ENCODE measurements around the gene CCL22.

Gene CCL22

DNA sequence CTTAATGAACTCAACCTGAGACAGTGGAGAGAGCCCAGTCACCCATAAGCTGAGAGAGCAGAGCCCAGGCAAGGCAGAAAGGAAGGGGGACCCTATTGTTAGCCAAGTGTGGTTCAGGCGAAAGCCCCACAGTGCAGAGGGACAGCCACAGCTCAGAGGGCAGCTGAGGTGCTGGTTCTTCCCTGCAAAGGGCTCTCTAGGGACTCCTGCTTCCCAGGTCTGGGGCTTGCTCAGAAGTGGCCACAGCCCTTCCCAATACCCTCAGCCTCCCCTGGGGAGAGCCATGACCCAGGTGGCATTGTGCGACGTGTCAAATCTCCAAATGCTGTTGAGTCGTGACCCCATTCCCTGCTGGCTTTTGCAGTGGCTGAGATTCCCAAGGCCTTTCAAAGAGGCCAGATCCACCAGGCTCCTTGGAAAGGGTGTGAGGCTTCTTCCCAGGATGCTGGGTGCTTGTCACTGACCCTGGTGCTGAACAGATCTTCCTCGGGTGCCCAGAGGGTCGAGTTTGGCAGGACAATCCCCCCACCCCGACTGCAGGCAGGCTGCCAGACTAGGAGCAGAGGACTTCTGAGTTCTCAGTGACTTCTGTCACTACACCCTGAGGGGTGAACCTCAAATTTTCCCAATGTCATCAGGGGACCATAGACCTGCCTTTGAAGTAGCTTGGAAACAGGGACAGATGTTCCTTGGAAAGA lies 43.5 kb downstream of the CCL22 start:
- no peaks in the 10 kb centered on the region for H3K36me3 Mint-ChIP-seq (ENCODE audit: low read depth)
- no peaks in the 10 kb centered on the region for H3K9me3 Mint-ChIP-seq
- H3K4me3 Mint-ChIP-seq, result no peak overlapping the region
- no peaks in the 10 kb centered on the region for H3K4me1 Mint-ChIP-seq
- H3K27ac Mint-ChIP-seq, result no peak overlapping the region
- TF ChIP-seq, protein P1, sequence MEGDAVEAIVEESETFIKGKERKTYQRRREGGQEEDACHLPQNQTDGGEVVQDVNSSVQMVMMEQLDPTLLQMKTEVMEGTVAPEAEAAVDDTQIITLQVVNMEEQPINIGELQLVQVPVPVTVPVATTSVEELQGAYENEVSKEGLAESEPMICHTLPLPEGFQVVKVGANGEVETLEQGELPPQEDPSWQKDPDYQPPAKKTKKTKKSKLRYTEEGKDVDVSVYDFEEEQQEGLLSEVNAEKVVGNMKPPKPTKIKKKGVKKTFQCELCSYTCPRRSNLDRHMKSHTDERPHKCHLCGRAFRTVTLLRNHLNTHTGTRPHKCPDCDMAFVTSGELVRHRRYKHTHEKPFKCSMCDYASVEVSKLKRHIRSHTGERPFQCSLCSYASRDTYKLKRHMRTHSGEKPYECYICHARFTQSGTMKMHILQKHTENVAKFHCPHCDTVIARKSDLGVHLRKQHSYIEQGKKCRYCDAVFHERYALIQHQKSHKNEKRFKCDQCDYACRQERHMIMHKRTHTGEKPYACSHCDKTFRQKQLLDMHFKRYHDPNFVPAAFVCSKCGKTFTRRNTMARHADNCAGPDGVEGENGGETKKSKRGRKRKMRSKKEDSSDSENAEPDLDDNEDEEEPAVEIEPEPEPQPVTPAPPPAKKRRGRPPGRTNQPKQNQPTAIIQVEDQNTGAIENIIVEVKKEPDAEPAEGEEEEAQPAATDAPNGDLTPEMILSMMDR (IDR thresholded peaks at IDR 0.05; ENCODE audit: unreplicated experiment in 3 of 3), result no peak
- peaks cover 16% of the 10 kb centered on the region for H3K27me3 Mint-ChIP-seq (ENCODE audit: low read depth)

DNA sequence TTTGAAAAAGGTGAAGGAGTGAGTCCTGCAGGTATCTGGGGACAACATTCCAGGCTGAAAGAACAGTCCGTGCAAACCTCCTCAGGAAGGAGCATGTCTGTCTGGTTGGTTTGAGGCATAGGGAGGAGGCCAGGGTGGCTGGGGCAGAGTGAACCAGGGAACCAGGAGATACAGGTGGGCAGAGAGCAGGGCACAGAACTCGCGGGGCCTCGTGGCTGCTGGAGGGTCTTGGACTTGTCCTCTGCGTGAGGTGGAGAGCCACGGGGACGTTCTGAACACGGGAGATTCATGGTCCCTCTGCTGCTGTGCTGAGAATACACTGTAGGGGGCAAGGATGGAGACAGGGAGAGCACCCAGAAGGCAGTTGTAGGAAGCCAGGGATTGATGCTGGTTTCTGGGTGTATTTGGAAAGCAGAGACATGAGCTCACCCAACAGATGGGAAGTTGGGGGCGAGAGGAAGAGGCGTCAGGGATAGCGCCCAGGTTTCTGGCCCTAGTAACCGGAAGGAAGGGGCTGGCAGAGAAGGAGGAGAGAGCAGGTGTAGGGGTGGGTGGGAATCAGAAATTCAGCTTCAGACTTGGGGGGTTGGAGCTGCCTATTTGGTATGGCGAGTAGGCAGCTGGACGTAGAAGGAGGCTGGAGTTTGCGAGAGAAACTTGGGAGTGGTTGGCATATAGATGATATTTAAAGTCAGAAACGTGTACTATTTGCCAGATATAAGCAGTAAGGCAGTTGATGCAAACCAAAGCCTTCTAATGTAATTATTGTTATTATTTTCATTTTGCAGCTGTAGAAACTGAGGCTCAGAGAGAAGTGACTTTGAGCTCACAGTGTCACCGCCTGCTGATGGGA lies 45.6 kb downstream of the CCL22 start, which contains the start of gene CCL17:
Gene CCL17, plus strand, starts transcription at position 803 of the 853 bp plus-strand sequence. CDS start 9,166 bp downstream, outside the sequence.
- TF ChIP-seq, protein P1 (IDR thresholded peaks at IDR 0.05; ENCODE audit: unreplicated experiment in 3 of 3), result no peak
- peaks cover 9% of the 10 kb centered on the region for H3K27me3 Mint-ChIP-seq (ENCODE audit: low read depth)
- no peak within 1 kb of the TSS for H3K4me3 Mint-ChIP-seq
- no peaks in the 10 kb centered on the region for H3K36me3 Mint-ChIP-seq (ENCODE audit: low read depth)
- H3K9me3 Mint-ChIP-seq, result no peaks in the 10 kb centered on the region
- H3K4me1 Mint-ChIP-seq, result peaks cover 5% of the 10 kb centered on the region
- no peak within 1 kb of the TSS for H3K27ac Mint-ChIP-seq

DNA sequence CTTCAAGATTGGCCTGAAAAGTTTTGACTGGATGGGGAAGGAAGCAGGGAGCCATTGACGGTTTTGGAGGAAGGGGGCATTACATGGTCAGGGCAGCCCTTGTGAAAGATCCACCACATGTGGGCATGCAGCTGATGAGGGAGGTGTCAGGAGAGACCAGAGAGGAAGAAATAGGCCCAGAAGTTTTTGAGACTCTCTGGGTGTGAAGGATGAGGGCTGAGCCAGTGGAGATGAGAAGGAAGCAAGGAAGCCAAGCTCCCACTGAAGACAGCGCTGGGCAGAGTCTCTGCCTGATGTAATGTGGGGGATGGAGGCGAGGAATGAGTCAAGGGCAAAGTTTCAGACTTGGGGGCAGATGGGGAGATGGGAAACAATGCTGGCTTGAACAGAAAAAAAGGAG lies 46.5 kb downstream of the CCL22 start:
- Mint-ChIP-seq H3K36me3 (ENCODE audit: low read depth) (no peaks in the 10 kb centered on the region), H3K4me1 (peaks cover 9% of the 10 kb centered on the region), H3K9me3 (no peaks in the 10 kb centered on the region), H3K27ac (no peak overlapping the region), H3K27me3 (ENCODE audit: low read depth) (peaks cover 8% of the 10 kb centered on the region), H3K4me3 (no peak overlapping the region)
- TF ChIP-seq, protein P1 (IDR thresholded peaks at IDR 0.05; ENCODE audit: unreplicated experiment in 3 of 3), result no peak

DNA sequence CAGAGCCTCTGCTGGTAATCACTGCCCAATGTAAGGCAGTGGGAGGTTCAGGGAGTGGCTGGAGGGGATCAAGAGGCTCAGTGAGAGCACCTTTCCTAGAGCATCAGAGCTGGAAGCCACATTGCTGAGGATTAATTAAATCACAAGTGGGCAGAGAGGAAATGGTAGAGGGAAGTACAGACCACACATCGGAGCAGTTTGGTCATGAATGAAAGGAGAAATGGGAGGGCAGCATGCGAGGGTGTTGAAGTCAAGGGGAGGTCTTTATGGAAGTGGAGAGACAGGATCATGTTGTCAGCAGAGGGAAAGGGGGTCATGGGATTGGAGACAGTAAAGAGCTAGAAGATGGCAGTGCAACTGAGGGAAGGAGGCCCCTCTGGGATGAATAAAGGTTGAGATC lies 48.3 kb downstream of the CCL22 start:
- Mint-ChIP-seq H3K4me3 (no peak overlapping the region), H3K4me1 (peaks cover 23% of the 10 kb centered on the region), H3K27ac (no peak overlapping the region), H3K27me3 (ENCODE audit: low read depth) (peaks cover 8% of the 10 kb centered on the region), H3K9me3 (no peaks in the 10 kb centered on the region), H3K36me3 (ENCODE audit: low read depth) (no peaks in the 10 kb centered on the region)
- TF ChIP-seq, protein P1 (IDR thresholded peaks at IDR 0.05; ENCODE audit: unreplicated experiment in 3 of 3), result no peak

DNA sequence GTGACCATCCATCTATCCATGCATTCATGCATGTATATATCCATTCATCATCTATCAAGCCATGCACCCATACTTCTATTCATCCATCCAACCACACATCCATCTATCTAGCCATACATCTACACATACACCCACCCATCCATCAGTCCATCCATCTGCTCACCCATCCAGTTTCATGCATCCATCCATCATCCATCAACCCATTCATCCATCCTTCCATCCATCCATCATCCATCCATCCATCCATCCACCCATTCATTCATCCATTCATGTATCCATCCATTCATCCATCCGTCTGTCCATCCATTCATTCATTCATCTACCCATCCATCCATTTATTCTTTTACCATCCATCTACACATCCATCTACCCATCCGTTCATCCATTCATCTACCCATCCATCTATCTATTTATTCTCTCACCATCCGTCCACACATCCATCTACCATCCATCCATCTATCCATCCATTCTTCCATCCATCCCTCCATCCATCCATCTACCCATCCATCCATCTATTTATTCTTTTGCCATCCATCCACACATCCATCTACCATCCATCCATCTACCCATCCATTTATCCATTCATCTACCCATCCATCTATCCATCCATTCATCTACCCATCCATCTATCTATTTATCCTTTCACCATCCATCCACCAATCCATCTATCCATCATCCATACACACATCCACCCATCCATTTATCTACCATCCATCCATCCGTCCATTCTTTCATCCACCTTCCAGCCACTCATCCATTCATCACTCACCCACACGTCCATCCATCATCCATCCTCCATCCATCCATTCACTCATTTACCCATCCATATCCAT lies 49.2 kb downstream of the CCL22 start:
- Mint-ChIP-seq H3K4me3 (no peak overlapping the region), H3K27me3 (ENCODE audit: low read depth) (peaks cover 8% of the 10 kb centered on the region), H3K4me1 (peaks cover 23% of the 10 kb centered on the region), H3K9me3 (no peaks in the 10 kb centered on the region), H3K27ac (no peak overlapping the region), H3K36me3 (ENCODE audit: low read depth) (no peaks in the 10 kb centered on the region)
- TF ChIP-seq, protein P1 (IDR thresholded peaks at IDR 0.05; ENCODE audit: unreplicated experiment in 3 of 3), result no peak
